ENCODE data around the gene APBA2.

- TF ChIP-seq CTCF (IDR thresholded peaks at IDR 0.05) (no peak), POLR2A (IDR thresholded peaks at IDR 0.05) (no peak), POLR2AphosphoS5 (IDR thresholded peaks at IDR 0.05) (no peak)
These were observed 30.2 kb downstream of the APBA2 start for GRCh38 chr15:28915935-28916334.
